Vagina (tissue), 2 donors: ENCODE results near the gene TMEM192.

Experiments
- POLR2A ChIP-seq, 2 donors: fragments of 450-650 bp; IDR thresholded peaks; one replicate each; pipeline ENCODE4 v1.6.1; 2017; ENCODE audit warnings: antibody characterized with exemption in 2 of 2, mild to moderate bottlenecking in 2 of 2, moderate library complexity in 2 of 2
- TF ChIP-seq, protein P1 (sequence below), 3 experiments: fragments of 450-650 bp in 2 of 3; fragments of 200-600 bp in 1 of 3; sonication (generic) in 1 of 3; IDR thresholded peaks; one replicate each; pipeline ENCODE4 v1.5.1; 2017 to 2019; ENCODE audit warnings: antibody characterized with exemption in 3 of 3, mild to moderate bottlenecking in 2 of 3, moderate library complexity in 2 of 3

DNA sequence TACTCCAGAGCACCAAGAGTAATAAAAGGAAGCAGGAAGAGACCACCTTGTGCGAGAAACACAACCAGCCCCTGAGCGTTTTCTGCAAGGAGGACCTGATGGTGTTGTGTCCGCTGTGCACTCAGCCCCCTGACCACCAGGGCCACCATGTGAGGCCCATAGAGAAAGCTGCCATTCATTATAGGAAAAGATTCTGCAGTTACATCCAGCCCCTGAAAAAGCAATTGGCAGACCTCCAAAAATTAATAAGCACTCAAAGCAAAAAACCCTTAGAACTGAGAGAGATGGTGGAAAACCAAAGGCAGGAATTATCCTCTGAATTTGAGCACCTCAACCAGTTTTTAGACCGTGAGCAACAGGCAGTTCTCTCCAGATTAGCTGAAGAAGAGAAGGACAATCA is 53.3 kb downstream of the TMEM192 start:
- TF ChIP-seq, protein P1, sequence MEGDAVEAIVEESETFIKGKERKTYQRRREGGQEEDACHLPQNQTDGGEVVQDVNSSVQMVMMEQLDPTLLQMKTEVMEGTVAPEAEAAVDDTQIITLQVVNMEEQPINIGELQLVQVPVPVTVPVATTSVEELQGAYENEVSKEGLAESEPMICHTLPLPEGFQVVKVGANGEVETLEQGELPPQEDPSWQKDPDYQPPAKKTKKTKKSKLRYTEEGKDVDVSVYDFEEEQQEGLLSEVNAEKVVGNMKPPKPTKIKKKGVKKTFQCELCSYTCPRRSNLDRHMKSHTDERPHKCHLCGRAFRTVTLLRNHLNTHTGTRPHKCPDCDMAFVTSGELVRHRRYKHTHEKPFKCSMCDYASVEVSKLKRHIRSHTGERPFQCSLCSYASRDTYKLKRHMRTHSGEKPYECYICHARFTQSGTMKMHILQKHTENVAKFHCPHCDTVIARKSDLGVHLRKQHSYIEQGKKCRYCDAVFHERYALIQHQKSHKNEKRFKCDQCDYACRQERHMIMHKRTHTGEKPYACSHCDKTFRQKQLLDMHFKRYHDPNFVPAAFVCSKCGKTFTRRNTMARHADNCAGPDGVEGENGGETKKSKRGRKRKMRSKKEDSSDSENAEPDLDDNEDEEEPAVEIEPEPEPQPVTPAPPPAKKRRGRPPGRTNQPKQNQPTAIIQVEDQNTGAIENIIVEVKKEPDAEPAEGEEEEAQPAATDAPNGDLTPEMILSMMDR (IDR thresholded peaks at IDR 0.05) = no peak
- TF ChIP-seq POLR2A (IDR thresholded peaks at IDR 0.05) = no peak
